GM21786 (cell line): ENCODE results near the gene IMPDH2.
"Not testable (repeated sequence)": the region's sequence is repeated elsewhere in the genome, so short reads cannot be mapped to it uniquely, and the experiment has no call there.

Source experiments
- ATAC-seq: cut with Tn5 transposase; IDR thresholded peaks from one replicate; pipeline ENCODE4 v1.9.1; 2021; ENCODE audit not compliant: unreplicated experiment

The IMPDH2 gene

DNA sequence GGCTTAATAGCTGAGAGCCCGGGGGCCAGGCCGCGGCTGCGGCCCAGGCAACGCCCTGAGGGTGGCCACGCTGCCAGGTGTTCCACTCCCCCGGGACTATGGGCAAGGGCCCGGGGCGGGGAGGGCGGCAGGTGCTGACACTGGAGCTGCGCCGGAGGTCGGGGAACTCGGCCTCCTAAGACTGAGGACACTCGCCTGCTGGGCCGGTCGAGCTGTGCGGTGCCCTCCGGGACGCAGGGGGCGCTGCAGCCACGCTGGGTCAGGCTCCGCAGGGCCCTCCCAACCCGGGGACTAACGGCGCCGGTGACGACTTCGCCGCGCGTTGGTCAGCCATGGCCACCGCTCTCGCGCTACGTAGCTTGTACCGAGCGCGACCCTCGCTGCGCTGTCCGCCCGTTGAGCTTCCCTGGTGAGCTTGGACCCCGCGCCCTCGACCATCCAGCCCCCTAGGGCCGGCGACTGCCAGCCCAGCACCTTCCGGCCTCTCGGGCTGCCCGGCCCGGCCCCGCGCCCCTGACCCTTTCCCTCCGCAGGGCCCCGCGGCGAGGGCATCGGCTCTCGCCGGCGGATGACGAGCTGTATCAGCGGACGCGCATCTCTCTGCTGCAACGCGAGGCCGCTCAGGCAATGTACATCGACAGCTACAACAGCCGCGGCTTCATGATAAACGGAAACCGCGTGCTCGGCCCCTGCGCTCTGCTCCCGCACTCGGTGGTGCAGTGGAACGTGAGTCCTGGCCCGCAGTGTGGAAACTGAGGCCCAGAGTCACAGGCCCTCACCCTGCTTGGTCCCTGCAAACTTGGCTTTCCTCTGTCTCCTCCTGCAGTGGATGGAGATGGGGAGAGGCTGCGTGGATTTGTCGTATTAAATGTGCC lies 7.1 kb downstream of the IMPDH2 start, which contains the start of gene NDUFAF3:
NDUFAF3 (plus strand) TSS at position 309 of the 875 bp plus-strand sequence; CDS start at position 333, 24 bp downstream.
- peak; percentile 57 for ATAC-seq

DNA sequence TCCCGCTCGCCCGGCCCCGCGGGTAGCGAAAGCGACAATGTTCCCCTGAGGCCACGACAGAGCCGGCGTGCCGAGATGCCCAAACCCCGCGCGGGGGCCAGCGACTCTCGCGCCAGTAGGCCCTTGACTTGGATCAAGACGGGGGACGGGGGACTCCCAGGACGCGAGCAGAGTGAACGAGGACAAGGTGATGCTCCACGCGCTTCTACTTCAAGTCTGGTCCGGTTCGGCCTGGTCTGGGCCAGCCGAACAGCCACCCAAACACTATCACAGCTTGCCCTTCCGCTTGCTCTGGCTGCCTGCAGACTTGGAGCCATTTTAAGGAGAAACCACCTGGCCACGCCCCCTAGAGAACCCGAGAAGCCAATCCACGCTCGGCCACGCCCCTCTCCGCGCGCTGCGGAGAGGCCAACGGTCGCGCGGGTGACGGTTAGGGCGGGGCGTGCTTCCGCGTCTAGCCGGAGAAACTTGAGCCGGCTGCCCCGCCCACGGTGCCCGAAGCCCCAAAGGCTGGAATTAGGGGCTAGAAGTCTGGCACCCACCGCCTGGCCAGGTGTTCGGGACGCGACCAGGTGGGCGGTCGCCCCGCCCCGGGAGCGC lies 7.9 kb downstream of the IMPDH2 start:
- ATAC-seq: peak; percentile 41

DNA sequence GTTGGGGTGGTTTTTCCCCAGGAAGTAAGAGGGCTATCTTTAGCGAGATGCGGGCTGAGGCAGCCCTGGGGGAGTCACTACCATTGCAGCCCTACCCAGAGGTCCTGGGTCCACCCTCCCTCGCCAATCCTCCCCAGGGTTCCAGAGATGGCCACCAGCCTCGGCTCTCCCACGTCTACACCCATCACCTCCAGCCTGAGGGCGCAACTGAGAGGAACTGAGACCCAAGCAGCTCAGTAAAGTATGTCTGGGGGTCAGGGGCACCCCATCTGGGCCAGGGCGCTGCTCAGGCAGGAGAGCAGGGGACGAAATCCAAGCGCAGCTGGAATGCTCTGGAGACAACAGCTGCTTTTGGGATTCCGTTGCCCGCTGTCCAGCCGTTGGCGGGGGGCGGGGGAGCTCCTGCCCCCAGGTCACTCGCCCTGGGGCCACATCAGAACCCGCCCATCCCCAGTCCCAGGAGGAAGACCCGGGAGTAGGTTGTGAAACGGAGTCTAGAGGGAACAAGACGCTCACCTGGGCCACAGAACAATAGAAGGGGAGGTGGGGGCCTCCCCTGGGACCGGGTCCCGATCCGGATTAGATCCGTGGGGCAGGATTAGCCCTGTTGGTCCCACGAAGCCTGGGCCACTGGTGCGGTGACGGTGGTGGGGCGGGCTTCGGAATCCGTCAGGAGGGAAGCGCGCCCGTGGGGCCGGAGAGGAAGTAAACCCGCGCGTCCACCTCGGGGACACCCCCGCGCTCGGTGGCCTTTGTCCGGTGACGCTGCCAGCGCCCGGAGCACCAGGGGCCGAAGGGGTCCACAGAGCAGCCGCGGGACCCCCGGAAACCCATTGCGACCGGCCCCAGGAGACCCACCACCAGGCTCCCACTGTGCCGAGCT lies 8.6 kb downstream of the IMPDH2 start:
- no peak for ATAC-seq

DNA sequence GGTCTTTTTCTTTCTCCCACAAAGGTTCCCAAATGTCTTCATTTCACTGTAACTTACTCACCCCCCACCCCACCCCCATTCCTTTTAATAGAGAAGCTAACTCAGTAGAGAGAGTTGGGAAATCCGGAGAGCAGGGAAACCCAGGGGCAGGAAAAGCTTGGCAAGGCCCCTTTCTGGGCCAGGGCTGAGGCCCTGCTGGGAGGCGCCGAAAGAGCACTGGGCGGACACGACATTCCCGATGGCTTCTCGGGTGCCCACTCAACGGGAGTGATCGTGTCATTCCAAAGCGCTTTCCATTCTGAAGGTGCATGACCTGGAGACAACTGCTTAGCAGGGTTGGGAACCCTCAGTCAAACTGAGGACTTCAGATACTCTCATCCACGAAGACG lies 9.3 kb downstream of the IMPDH2 start:
- ATAC-seq: no peak

DNA sequence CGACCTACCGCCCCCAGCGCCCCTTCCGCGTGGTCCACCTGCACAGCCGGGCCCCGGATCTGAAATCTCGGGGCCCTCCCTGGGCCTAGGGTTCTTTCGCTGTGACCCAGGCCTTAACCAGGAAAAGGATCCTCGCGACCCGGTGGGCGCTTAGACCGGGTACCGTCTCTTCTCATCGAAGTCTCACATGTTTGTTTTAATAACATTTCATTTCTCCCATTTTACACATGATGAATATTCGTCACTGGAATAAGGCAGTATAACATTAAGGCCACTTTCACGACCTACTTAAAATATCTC lies 10.5 kb downstream of the IMPDH2 start:
- no peak for ATAC-seq

DNA sequence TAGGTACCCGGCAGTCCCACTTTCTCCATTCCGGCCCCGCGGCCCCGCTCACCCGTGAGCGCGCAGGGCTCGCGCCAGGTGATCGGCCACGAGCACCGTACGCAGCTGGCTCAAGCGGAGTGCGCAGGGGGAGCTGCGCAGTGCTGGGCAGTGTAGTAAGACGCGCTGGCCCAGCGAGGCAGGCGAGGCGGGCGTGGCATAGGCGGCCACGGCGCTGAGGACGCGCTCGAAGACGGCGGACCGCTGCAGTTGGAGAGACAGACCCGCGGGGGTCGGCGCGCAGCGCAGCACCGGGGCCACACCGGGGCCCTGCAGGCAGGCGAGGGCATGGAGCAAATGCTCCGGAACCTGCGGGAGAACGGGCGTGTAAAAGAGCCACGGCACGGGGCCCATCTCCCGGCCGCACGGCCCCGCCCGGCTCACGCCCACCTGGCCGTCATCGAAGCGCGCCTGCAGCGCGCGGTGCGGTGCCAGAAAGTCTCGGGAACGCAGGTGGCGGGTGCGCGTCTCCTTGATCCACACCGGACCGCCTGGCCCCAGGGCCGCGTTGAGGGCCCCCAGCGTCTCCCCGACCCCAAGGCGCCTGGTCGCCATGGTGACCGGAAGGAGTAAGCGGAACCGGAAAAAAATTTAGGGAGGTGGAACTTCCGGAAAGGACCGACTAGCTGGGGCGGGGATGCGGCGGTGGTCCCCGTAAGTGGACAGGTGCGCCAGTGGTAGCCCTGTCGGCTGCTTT lies 11.1 kb downstream of the IMPDH2 start, which contains the start of gene DALRD3:
DALRD3 (minus strand) TSS at position 610 of the 736 bp plus-strand sequence; CDS start at position 594, 16 bp downstream.
- ATAC-seq: no peak

DNA sequence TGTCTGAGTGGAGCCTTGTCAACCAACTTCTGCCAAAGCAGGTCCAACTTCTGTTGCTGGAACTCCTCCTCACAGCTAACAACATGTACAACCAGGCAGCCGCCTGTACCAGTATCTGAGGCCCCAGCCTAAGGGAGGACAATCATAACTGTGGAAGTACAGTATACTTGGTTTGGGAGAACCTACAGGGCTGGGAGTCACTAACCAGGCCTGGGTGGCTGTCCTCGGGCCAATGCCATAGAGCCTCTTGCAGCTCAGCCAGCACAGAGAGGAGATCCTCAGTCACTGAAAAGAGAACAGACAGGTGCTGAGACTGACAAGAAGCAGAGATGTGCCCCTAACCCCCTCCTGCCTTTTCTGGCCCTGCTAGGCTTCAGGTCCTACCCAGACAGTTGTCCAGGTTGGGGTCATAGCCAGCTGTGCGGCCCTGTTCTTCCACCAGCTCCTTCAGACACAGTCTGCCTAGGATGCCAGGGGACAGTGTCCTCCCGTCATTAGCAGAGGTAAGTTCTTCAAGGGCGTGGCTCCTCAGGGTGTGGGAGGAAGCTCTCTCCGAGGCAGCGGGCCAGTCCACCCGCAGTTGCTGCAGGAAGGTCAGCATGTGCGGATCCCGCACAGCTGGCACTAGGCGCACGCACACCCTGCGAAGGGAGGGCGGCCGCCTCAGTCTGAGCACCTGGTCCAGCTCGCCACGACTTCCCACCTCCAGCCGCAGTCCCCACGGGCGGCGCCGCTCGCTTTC lies 11.8 kb downstream of the IMPDH2 start:
- ATAC-seq: no peak

DNA sequence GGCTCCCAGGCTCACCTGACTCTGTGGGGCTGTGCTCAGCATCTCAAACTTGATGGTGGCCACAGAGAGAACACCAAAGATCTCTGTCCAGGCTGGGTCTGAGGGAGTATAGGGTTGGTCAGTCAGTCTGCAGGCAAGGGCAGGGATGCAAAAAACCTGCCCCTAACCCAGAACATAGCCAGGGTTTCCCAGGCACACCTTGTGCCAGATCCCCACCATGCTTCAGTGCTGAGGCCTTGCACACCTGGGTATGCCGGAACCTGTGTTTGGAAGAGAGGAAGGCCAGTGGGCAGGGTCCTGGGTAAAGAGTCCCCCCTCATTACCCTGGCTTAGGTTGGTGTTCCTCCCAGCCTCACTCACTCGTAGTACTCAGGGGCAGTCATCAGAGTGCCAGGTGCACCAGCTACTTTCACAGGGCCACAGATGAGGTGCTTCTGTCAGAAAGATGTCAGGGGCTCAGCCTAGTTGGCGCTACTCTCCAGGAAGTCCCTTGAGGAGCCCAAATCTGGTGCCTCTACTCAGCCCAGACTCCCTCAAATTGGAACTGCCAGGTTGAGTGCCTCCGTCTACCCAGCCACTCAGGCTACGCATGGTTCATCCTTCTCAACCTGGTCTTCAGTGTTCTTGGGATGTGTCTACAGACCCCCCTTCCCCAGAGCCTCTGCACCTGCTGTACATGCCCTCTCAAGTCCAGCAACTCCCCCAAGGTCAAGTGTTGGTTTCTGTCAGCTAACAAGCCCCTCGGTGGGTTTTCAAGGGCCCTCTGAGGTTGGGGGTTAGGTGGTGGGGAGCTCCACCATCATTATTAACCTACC lies 12.6 kb downstream of the IMPDH2 start:
- no peak for ATAC-seq

DNA sequence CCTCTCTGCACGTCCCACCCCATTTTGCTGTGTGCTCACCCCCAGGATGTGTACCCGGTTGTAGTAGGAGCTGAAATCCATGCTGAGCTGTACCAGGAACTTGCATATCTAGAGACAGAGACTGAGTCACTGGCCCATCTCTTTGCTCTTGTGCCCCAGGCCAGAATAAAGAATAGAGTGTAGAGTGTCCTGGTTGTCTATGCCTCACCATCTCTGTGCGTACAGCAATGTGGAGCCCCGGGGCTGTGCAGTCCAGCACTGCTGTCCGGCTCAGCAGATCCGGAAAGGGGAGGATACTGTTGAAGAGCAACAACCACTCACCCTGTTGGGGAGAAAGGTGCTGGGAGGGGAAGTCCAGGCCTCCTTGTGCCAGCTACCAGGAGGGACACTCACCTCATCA lies 13.4 kb downstream of the IMPDH2 start:
- ATAC-seq: no peak

DNA sequence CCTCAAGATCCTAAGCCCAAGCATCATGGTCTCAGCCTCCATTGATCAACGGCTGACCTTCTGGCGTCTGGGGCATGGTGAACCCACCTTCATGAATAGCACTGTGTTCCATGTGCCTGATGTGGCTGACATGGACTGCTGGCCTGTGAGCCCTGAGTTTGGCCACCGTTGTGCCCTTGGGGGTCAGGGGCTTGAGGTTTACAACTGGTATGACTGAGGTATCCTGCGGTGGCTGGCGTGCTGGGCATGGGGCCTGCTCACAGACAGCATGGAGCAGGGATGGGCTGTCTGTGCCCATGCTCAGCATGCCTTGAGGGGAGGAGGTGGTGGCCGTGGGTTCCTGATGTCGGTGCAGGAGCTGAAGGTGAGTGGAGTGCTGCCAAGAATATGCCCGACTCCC lies 14.1 kb downstream of the IMPDH2 start:
- no peak for ATAC-seq

DNA sequence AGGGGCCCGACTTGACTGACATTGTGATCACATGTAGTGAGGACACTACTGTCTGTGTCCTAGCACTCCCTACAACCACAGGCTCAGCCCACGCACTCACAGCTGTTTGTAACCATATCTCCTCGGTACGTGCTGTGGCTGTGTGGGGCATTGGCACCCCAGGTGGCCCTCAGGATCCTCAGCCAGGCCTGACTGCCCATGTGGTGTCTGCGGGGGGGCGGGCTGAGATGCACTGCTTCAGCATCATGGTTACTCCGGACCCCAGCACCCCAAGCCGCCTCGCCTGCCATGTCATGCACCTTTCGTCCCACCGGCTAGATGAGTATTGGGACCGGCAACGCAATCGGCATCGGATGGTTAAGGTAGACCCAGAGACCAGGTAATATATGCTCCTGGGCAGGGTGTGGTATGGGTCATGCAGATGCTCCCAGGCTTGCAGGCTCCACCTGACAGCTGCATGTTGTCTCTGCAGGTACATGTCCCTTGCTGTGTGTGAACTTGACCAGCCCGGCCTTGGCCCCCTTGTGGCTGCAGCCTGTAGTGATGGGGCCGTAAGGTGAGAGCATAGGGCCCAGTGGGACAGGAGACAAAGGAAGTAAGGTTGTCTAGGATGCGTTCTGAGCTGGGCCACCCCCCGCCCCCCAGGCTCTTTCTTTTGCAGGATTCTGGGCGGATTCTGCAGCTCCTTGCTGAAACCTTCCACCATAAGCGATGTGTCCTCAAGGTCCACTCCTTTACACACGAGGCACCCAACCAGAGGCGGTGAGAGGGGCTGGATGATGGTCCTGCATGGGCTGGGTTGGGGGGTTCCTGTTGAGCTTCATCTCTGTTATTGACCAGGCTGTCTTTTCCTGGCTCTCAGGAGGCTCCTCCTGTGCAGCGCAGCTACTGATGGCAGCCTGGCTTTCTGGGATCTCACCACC lies 15.2 kb downstream of the IMPDH2 start:
- no peak for ATAC-seq

DNA sequence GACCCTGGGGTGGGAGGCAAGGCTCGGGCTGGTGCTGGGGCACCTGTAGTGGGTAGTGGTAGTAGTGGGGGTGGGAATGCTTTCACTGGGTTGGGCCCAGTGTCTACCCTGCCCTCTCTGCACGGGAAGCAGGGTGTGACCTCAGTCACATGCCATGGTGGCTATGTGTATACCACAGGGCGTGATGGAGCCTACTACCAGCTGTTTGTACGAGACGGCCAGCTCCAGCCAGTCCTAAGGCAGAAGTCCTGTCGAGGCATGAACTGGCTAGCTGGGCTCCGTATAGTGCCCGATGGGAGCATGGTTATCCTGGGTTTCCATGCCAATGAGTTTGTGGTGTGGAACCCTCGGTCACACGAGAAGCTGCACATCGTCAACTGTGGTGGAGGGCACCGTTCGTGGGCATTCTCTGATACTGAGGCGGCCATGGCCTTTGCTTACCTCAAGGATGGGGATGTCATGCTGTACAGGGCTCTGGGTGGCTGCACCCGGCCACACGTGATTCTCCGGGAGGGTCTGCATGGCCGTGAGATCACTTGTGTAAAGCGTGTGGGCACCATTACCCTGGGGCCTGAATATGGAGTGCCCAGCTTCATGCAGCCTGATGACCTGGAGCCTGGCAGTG lies 16.0 kb downstream of the IMPDH2 start:
- no peak for ATAC-seq

DNA sequence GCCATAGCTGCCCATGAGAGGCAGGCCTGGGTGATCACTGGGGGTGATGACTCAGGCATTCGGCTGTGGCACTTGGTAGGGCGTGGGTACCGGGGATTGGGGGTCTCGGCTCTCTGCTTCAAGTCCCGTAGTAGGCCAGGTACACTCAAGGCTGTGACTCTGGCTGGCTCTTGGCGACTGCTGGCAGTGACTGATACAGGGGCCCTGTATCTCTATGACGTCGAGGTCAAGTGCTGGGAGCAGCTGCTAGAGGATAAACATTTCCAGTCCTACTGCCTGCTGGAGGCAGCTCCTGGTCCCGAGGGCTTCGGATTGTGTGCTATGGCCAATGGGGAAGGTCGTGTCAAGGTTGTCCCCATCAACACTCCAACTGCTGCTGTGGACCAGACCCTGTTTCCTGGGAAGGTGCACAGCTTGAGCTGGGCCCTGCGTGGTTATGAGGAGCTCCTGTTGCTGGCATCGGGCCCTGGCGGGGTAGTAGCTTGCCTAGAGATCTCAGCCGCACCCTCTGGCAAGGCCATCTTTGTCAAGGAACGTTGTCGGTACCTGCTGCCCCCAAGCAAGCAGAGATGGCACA lies 16.7 kb downstream of the IMPDH2 start:
- ATAC-seq: no peak

DNA sequence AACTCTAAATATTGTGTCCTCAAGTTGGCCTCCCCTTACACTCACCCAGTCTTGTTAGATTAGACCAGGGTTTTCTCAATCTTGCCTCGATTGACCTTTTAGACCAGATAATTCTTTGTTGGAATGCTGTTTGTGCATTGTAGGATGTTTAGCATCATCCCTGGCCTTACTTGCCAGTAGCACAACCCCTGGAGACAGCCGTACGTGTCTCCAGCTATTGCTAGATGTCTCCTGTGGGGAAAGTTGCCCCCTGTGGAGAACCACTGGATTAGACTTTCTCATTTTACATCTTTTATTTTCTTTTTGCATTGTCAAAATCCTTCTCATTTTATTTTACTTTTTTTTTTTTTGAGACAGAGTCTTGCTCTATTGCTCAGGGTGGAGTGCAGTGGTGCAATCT lies 19.8 kb downstream of the IMPDH2 start:
- ATAC-seq: no peak

DNA sequence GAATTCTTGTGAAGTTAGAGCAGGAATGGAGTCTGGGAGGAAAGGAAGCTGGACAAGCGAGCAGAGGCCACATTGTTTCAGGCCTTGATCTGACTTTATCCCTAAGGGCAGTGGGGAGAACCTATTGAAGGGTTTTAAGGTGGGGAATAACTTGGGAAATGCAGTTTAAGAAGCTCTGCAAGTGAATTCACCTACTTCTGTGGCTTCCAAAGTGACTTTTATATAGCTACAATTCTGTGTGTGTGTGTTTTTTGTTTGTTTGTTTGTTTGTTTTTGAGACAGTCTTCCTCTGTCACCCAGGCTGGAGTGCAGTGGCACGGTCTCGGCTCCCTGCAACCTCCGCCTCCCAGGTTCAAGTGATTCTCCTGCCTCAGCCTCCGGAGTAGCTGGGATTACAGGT lies 20.6 kb downstream of the IMPDH2 start:
- not testable (repeated sequence) for ATAC-seq

DNA sequence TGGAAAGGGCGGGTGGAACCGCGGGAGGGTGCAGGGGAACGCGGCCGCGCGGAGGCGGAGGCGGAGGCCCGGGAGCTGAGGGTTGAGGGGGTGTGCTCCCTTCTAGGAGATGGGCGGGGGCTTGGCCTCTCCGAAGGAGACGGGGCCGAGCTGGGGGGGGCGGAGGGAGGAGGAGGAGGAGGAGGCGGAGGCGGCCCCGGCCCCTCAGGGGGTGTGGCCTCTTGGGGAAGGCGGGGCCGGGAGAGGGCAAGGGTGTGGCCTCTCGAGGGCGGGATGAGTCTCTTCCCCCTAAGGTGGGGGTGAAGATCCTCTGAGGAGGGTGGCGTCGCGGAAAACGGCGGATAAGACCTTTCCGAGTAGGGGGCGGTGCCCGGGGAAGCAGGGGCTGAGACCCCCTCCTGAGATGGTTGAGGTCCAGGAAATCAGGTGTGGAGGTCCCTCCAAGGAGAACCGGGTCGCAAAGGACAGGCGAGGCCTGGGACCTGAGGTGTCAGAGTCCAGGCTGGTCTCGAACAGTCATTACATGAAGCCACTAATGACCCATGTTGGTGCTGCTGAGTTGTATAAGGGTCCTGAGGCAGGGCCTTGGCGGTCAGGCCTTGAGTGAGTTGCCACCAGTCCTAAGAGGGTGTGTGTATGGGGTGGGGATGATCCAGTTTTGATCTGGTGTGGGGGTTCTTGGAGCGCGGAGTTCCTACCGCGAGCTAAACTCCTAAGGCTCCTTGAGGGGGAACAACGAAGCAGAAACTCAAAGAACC lies 21.2 kb downstream of the IMPDH2 start:
- ATAC-seq: peak; percentile 34
